Stimulated activated CD8-positive, alpha-beta memory T cell treated with anti-CD3 and anti-CD28 coated beads, Interleukin-4, amount 100 ng/mL, for 24 hours (primary cell): Measurements from ENCODE around the gene PLEKHA4.
"Not testable (repeated sequence)": the region's sequence is repeated elsewhere in the genome, so short reads cannot be mapped to it uniquely, and the experiment has no call there.

Experiments used
- DNase-seq: peaks from one replicate; pipeline ENCODE4 v3.0.0-alpha.2; 2020; ENCODE audit warnings: low read depth

Gene PLEKHA4

DNA sequence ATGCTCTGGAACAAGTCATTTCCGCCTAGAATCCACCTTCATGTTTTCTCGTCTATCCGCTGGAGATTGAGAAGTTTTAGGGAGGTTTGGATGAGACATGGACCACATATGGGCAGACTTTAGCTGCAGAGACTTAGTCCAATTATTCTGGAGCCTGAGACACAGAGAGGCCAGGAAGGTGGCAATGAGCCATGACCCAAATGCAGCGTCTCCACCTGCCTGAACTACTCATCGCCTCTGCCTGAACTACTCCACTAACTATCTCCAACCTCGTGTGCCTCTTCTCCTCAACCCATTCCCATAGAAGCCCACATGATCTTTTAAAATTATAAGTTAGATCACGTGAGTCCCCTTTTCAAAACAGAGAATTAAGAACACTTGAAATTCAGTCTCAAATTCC is 5.6 kb downstream of the PLEKHA4 start:
- no peak for DNase-seq

DNA sequence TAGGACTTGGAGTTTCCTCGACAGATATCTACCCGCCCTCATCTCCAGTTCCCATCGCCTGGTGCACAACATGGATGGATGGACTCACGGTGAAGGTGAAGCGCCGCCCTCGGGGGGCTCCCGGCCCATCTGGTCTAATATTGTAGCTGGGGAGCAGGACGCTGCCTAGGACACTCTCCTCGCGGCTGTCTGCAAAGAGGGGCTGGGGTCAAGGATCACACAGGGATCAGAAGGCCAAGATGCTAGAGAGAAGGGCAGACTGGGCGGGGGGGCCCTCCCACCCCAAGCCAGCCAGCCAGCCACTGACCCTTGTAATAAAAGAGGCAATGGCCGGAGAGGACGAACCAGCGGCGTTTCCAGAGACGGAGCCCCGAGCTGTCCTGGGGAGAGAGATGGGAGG is 7.1 kb downstream of the PLEKHA4 start:
- DNase-seq: no peak

DNA sequence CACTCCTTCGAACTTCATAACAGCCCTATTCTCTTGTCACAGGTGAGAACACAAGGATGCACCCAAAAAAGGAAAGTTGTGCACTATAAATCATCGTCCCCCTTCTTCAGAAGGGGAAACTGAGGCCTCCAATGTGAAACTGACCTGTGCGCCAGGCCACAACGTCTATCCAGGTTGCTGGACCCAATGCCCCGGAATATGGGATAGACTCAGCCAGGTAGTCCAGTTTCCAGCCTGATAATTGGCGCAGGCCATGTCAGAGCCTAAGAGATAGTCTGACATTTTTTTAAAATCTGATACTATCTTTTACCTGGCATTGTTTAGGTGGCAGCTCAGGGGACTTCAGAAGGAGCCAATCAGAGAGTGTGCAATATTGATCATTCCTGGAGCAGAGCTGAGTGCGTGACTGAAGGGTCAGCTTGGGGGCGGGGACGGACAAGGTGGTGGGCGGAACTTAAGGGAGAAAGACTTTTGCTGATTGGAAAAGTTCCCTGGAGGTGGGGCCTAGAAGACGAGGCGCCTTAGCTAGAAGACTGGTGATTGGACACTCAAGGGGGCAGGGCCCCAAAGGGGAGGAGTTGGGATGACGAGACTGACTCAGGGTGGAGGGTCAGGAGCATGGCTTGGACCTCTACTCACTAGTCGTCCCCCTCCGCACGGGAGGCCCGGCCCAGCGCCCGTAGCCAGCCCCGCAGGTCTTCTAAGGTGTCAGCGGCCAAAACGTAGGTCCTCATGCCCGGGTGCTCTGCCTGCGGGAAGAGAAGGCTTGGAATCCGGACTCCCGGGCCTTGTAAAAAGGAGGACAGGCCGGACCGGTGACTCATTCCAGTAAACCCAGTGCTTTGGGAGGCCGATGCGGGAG is 8.5 kb downstream of the PLEKHA4 start:
- no peak for DNase-seq

DNA sequence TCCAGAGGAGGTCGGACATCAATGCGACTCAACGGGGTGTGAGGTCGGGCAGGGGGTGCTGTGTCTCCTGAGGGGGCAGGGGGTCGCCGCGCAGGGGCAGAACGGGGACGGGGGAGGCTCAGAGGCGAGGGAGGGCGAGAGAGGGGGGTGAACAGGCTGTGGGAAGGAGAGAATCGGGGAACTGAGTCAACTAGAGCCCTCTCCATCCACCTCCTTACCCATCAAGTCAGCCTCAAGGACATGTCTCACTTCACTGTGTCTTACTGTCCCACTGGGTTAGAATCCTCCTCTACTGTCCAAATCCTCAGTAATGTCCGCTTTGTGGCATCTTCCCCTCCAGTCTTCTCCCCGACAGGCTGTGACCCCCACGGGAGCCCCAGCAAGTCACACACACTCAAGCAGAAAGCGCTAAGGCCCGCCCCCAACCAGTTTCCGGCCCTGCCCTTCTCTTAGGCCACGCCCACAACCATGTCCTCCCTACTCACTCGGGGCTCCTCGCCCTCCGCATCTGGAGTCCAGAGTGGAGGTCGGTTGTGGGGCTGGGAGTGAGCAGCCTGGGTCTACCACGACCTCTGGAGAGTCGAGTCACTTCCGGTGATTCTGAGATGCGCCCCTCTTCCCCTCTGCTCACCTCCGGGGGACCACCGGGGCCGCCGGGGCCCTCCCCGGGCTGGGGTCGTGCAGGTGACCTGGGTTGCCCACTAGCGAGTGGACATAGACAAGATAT is 9.3 kb downstream of the PLEKHA4 start:
- peak; percentile 67 for DNase-seq

DNA sequence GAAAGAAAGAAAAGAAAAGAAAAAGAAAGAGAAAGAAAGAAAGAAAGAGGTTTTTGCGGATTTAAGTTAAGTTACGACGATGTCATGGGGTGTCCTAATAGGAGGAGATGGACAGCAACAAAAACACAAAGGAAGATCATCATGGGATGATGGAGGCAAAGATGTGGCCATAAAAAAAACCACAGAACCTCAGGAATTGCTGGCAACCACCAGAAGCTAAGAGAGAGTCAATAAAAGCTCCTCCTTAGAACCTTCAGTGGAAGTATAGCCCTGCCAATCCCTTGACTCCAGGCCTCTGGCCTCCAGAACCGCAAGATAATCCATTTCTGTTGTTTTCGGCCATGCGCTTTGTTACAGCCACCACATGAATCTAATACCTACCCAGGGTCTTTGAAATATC is 11.5 kb downstream of the PLEKHA4 start:
- no peak for DNase-seq

DNA sequence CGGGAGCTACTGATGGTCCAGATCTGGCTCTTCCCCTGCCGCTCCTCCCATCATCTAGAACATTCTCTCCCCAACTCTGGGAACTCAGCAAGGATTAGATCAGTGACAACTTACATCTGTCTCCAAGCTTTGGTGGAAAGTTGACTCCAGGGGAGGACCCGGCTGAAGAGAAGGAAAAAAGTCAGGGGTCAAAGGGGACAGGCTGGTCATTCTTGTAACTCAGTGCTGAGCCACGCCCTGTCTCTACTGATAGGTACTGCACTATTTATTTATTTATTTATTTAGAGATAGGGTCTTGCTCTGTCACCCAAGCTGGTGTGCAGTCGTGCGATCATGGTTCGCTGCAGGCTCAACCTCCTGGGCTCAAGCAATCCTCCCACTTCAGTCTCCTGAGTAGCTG is 14.3 kb downstream of the PLEKHA4 start:
- DNase-seq: no peak

DNA sequence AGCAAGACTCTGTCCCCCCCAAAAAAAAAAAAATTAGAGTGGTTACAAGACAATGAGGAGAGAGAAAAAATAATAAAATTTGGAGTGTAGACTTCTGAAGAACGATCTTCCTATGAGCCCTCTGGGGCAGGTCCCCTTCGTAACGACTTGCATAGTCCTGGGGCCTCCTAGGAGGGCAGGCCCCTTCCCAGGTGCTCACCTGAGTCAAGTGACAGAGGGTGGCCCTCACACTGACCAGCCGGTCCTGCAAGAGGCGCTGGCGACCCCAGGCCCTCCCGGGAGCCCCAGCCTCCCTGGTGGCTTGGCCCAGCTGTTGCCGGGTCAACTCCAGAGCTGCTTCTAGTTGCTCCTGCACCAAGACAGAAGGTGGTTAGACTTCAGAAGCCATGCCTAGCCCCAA is 14.9 kb downstream of the PLEKHA4 start:
- no peak for DNase-seq

DNA sequence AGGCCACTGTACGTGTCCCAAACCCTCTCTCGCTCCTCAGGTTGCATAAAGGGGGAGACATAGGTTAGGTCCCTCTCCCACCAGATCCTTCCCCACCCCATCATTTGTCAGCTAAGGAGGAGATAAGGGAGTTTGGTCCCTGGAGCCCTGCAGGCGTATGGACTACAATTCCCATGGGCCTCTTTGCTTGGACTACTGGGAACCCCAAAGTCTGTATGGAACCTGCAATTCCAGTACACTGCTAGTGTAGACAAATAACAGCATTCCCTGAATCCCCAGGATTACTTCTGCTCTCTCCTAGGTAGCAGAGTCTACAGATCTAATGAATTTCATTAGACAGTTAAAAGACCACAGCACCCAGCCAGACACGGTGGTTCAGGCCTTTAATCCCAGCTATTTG is 16.1 kb downstream of the PLEKHA4 start:
- no peak for DNase-seq

DNA sequence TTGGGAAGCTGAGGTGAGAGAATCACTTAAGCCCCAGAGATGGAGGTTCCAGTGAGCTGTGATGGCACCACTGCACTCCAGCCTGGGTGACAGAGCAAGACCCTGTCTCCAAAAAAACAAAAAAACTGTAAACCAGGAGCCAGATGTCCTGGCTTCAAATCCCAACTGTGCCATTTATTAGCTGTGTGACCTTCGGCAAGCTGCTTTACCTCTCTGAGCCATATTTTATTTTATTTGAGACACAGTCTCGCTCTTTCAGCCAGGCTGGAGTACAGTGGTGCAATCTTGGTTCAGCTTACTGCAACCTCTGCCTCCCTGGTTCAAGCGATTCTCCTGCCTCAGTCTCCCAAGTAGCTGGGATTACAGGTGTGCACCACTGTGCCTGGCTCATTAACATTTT is 21.8 kb downstream of the PLEKHA4 start:
- not testable (repeated sequence) for DNase-seq

DNA sequence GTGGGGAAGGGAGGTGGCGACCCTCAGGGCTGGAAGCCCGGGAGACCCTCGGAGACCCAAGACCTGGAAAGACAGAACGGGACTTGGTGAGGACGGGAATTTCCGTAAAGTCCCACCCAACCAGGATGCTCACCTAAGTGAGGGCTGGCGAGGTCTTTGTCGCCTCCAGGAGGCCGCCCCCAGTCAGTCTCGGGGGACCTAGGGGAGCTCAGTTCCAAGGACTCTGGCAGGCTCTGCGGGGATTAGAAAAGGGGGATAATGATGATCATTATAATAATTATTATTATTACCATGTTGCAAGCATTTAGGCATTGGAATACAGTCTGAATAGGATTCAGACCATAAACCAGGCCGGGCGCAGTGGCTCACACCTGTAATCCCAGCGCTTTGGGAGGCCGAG is 23.0 kb downstream of the PLEKHA4 start:
- no peak for DNase-seq

DNA sequence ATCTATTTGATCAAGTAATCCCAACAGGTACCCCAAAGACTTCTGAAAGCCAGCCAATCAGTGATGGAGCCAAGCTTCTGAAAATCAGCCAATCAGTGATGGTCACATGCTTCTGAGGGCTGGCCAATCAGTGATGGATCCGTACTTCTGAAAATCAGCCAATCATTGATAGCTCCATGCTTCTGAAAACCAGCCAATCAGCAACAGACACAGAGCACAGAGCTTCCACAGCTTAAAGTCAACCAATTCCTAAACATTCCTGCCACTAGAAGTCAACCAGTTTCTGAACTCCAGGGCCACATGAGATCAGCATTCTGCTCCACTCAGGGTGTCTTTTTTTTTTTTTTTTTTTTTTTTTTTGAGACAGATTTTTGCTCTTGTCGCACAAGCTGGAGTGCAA is 23.9 kb downstream of the PLEKHA4 start:
- DNase-seq: no peak

DNA sequence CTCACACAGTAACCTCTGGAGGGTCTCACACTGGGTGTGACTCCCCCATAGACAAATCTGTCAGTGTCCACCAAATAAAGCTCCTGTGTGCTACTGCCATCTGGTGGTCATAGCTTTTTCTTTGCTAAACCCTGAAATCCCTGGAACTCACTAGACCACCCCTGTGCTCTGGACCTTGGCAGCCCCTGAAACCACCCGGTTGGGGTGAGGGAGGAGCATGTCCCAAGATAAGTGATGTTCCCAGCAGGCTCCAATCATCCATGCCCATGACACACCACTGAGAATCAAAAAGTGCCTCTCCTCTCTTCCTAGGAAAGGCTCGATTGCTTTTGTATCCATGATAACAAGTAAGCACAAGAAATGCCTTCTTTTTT is 25.6 kb downstream of the PLEKHA4 start:
- no peak for DNase-seq

DNA sequence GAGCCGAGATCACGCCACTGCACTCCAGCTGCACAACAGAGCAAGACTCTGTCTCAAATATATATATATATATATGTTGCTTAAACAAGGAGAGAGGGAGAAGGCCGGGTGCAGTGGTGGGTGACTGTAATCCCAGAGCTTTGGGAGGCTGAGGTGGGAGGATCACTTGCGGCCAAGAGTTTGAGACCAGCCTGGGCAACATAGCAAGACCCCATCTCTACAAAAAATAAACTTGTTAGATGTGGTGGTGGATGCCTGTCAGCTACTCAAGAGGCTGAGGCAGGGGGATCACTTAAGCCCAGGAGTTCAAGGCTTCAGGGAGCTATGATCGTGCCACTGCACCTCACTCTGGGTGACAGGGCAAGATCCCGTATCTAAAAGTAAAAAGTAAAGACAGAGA is 26.8 kb downstream of the PLEKHA4 start:
- no peak for DNase-seq

DNA sequence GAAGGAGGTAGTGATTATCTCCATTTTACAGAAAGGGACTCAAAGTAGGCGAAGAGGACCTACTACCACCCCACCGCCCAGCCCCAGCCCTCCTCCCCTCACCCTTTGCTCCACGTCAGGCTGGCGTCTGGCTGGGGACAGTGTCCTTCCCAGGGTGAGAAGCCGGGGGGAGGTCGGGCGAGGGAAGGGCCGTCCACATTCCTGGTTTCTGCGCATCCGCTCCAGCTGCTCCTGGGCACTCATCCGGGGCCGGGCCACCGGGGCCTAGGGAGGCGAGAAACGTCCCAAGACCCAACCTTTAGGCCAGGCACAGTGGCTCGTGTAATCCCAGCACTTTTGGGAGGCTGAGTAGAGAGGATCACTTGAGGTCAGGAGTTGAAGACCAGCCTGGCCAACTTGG is 27.4 kb downstream of the PLEKHA4 start:
- DNase-seq: no peak

DNA sequence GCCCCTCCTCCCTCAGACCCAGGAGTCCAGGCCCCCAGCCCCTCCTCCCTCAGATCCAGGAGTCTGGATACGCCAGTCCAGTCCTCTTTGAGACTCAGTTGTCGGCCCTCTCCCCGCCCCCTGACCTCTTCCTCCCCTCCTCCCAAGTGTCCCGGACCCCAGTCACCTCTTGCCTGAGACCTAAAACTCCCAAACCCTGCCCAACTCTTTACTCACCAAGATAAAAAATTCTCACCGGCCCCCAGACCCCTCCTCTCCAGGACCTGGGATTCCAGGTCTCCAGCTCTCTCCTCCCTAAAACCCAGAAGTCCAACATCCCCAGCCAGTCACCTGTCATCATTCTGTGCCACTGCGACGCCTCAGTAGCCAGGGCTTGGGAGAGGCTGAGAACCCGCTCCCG is 30.7 kb downstream of the PLEKHA4 start:
- no peak for DNase-seq

DNA sequence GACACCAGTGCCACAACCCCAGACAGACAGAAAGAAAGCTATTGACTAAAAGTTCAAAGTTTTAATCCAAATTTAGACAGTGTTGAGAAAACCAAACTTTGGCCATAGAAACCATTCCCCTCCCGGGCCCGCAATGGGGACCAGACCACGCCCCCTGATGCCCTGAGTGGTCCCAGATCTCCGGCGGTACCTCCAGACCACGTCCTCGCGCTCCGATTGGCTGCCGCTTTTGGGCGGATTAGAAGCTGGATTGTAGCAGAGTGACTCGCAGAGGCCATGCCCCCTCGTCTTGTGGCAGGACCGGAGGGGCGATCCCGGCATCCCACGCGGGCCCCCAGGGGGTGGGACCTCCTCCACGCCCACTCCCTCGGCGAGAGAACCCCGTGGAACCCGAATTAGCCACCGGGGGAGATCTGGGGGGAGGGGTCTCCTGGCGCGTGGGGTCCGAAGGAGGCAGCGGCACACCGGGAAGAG is 31.3 kb downstream of the PLEKHA4 start:
- DNase-seq: peak; percentile 78

DNA sequence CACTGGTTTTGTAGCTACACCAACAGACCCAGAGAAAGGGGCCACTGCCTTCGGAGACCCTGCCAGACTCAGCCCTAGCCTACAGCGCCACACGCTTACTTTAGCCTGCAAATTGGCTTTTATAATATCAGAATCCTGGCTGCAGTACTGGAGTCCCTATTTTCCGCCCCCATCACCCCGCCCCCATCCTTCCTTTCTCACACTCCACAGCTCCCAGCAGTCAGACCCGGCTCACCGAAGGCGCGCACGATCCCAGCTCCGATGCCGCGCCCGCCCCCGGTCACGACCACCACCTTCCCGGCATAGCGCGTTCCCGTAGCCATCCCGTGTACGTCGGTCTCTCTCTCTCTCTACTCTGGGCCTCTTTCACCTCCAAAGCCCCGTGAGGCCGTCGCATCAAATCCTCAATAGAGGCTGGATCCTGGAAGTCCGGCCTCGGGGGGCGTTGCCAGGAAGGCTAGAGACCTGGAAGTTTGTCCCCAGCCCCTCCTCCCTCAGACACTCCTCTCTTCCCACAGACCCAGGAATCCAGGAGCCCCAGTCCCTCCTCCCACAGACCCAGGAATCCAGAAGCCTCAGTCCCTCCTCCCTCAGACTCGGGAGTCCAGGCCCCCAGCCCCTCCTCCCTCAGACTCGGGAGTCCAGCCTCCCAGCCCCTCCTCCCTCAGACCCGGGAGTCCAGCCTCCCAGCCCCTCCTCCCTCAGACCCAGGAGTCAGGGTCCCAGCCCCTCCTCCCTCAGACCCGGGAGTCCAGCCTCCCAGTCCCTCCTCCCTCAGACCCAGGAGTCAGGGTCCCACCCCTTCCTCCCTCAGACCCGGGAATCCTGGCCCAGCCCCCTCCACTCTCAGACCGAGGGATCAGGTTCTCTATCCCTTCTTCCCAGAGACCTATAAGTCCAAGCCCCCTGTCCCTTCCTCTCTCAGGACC is 32.1 kb downstream of the PLEKHA4 start, which contains the start of gene HSD17B14:
HSD17B14 (minus strand) TSS at position 403 of the 929 bp plus-strand sequence; CDS start at position 323, 80 bp downstream.
- DNase-seq: no peak

DNA sequence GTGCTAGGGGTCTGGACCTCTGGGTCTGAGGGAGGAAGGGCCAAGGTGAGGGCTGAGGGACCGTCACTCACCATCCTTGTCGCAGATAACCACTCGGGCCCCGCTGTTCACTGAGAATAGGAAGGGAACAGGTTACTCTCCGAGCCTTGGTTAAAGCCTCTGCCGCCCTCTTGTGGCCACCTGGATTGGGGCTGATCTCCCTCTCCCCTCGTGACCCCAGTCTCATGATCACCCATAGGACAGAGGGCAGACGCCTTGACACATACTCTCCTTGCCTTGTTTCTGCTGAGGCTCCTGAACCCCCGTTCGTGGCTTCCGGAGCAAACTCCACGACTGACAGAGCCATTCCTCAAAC is 32.7 kb downstream of the PLEKHA4 start:
- peak; percentile 89 for DNase-seq

DNA sequence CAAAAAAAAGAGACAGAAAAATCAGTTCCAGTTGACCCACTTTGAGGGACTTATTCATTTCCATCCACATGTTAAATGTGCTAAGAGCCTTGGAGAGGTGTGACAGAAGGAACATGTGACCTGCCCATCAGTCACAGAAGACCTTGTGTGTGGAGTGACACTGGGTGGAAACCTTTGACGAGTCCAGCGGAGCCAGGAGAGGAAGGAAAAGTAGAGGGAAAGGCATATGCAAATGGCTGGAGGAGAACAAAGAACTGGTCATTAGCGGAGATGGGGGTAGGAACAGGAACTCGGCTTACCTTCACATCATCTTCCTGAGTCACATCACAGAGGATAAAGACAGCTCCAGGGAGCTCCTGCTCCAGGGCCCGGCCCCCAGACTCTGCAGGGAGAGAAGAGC is 34.4 kb downstream of the PLEKHA4 start:
- DNase-seq: no peak

DNA sequence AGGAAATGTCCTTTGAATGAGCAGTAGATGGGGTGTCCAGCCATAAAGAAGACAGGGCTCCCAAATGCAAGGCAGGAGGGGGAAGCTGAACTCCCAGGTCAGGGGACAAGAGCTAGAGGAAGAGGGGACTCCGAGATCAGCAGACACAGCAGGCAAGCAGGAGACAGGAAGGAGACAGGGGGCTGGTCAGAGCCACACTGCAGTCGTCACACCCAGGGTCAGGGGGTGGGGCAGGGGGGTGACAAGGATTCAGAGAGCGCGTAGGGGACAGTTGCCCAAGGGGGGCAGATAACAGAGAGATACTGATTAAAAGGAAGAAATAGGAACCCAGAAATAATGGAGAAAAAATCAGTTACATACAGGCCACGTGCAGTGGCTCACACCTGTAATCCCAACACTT is 35.4 kb downstream of the PLEKHA4 start:
- no peak for DNase-seq

DNA sequence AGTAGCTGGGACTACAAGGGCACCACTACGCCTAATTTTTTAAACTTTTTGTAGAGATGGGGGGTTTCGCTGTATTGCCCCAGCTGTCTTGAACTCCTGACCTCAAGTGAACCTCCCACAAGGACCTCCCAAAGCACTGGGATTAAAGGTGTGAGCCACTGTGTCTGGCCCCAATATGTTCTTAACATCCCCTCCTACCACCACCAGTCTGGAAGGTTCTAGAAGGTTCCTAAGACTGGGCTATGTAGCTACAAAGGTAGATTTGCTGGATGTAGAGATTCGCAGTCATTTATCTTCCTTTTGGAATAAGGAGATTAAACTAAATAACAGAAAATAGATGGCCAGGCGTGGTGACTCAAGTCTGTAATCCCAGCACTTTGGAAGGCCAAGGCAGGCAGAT is 37.5 kb downstream of the PLEKHA4 start:
- no peak for DNase-seq

DNA sequence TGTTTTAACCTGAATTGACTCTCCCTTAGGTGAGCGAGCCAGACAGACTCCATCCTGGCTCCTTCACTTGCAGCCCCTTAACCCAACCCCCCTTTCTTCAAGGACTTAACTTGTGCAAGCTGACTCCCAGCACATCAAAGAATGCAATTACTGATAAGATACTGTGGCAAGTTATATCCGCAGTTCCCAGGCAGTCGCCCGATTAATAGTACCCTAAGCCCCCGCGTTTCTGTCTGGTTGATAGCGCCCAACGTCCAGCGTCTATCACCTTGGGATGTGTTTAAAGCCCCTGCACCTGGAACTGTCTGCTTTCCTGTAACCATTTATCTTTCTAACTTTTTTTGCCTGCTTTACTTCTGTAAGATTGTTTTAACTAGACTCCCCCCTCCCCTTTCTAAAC is 38.3 kb downstream of the PLEKHA4 start:
- no peak for DNase-seq
